Esophagus mucosa (tissue), 1 donor: ENCODE data around the gene APOA4. TPM values are rescaled to one million over a fixed set of nuclear protein-coding genes. Genes with fewer than 3 reads are reported as not detected.
A peak's percentile ranks its signal among the peaks of the same experiment; 100 is the strongest.

ENCODE experiments used
- ATAC-seq: fragments of 200-7000 bp; cut with Tn5 transposase; one replicate; pipeline ENCODE4 v1.9.1; 2020
- total RNA-seq: library from RNA; stranded (reverse); gene quantifications from one replicate; pipeline ENCODE4 v1.2.4, GENCODE V29; 2023
- donor health status: DM: yes; HTN: yes; CAD: no.

The APOA4 gene
- not detected for total RNA-seq

GRCh38 chr11:116823031-116823843 lies at the start of gene APOA4:
APOA4 (minus strand) TSS chr11:116823304; CDS start chr11:116823191, 113 bp downstream.
- ATAC-seq = no peak

- ATAC-seq = peak; percentile 90
These were observed 48.1 kb upstream of the APOA4 start for GRCh38 chr11:116871248-116871647.

- ATAC-seq = no peak
These were observed 47.0 kb upstream of the APOA4 start for GRCh38 chr11:116870054-116870453.

GRCh38 chr11:116869610-116870009 lies 46.5 kb upstream of the APOA4 start:
- no peak for ATAC-seq

GRCh38 chr11:116868066-116868465 lies 45.0 kb upstream of the APOA4 start:
- ATAC-seq = no peak

- no peak for ATAC-seq
These were observed 44.5 kb upstream of the APOA4 start for GRCh38 chr11:116867619-116868018.

- ATAC-seq = no peak
These were observed 43.8 kb upstream of the APOA4 start for GRCh38 chr11:116866804-116867455.

GRCh38 chr11:116865696-116866095 lies 42.6 kb upstream of the APOA4 start:
- no peak for ATAC-seq

GRCh38 chr11:116864531-116864930 lies 41.4 kb upstream of the APOA4 start:
- ATAC-seq = no peak

- ATAC-seq = no peak
These were observed 39.8 kb upstream of the APOA4 start for GRCh38 chr11:116862951-116863350.

- no peak for ATAC-seq
These were observed 39.1 kb upstream of the APOA4 start for GRCh38 chr11:116862185-116862584.

- ATAC-seq = no peak
These were observed 38.4 kb upstream of the APOA4 start for GRCh38 chr11:116861539-116861938.

- no peak for ATAC-seq
These were observed 37.2 kb upstream of the APOA4 start for GRCh38 chr11:116860303-116860702.

- ATAC-seq = no peak
These were observed 36.1 kb upstream of the APOA4 start for GRCh38 chr11:116859175-116859574.

- no peak for ATAC-seq
These were observed 34.8 kb upstream of the APOA4 start for GRCh38 chr11:116857936-116858335.

GRCh38 chr11:116857316-116857715 lies 34.2 kb upstream of the APOA4 start:
- no peak for ATAC-seq

GRCh38 chr11:116856423-116856822 lies 33.3 kb upstream of the APOA4 start:
- no peak for ATAC-seq

GRCh38 chr11:116855413-116855812 lies 32.3 kb upstream of the APOA4 start:
- no peak for ATAC-seq

- peak; percentile 81 for ATAC-seq
These were observed 30.5 kb upstream of the APOA4 start for GRCh38 chr11:116853461-116854073.

GRCh38 chr11:116852261-116853031 lies 29.3 kb upstream of the APOA4 start:
- peak; percentile 93 for ATAC-seq

- ATAC-seq = no peak
These were observed 28.5 kb upstream of the APOA4 start for GRCh38 chr11:116851626-116852025.

- ATAC-seq = no peak
These were observed 26.4 kb upstream of the APOA4 start for GRCh38 chr11:116849486-116849885.

GRCh38 chr11:116849060-116849459 lies 26.0 kb upstream of the APOA4 start:
- ATAC-seq = no peak
